ENCODE results near the gene LRRC8E.

LRRC8E gene

GRCh38 chr19:7908742-7909461 is 20.6 kb downstream of the LRRC8E start:
- Mint-ChIP-seq H3K9me3 (no peaks in the 10 kb centered on the region), H3K36me3 (ENCODE audit: low read depth) (peaks cover 30% of the 10 kb centered on the region), H3K27ac (no peak overlapping the region), H3K4me1 (ENCODE audit: low read depth) (peaks cover 12% of the 10 kb centered on the region), H3K27me3 (ENCODE audit: low read depth) (no peaks in the 10 kb centered on the region), H3K4me3 (no peak overlapping the region)
- DNase-seq (ENCODE audit: low spot score) = no peak

- Mint-ChIP-seq H3K36me3 (ENCODE audit: low read depth) (peaks cover 28% of the 10 kb centered on the region), H3K4me1 (ENCODE audit: low read depth) (peaks cover 10% of the 10 kb centered on the region), H3K27me3 (ENCODE audit: low read depth) (no peaks in the 10 kb centered on the region), H3K4me3 (no peak overlapping the region), H3K9me3 (no peaks in the 10 kb centered on the region), H3K27ac (no peak overlapping the region)
- no peak for DNase-seq (ENCODE audit: low spot score)
Measured at GRCh38 chr19:7909471-7910067, 21.3 kb downstream of the LRRC8E start.

- Mint-ChIP-seq H3K4me1 (ENCODE audit: low read depth) (peaks cover 3% of the 10 kb centered on the region), H3K4me3 (no peak overlapping the region), H3K27me3 (ENCODE audit: low read depth) (peaks cover 3% of the 10 kb centered on the region), H3K27ac (no peak overlapping the region), H3K36me3 (ENCODE audit: low read depth) (peaks cover 21% of the 10 kb centered on the region), H3K9me3 (no peaks in the 10 kb centered on the region)
- no peak for DNase-seq (ENCODE audit: low spot score)
Measured at GRCh38 chr19:7910321-7911161, 22.2 kb downstream of the LRRC8E start.

- Mint-ChIP-seq H3K4me1 (ENCODE audit: low read depth) (peaks cover 1% of the 10 kb centered on the region), H3K4me3 (no peak overlapping the region), H3K27me3 (ENCODE audit: low read depth) (peaks cover 8% of the 10 kb centered on the region), H3K36me3 (ENCODE audit: low read depth) (peaks cover 18% of the 10 kb centered on the region), H3K27ac (no peak overlapping the region), H3K9me3 (no peaks in the 10 kb centered on the region)
- DNase-seq (ENCODE audit: low spot score) = no peak
Measured at GRCh38 chr19:7911508-7912143, 23.3 kb downstream of the LRRC8E start.

- Mint-ChIP-seq H3K9me3 (no peaks in the 10 kb centered on the region), H3K27ac (no peak overlapping the region), H3K27me3 (ENCODE audit: low read depth) (peaks cover 12% of the 10 kb centered on the region), H3K36me3 (ENCODE audit: low read depth) (peaks cover 18% of the 10 kb centered on the region), H3K4me3 (no peak overlapping the region), H3K4me1 (ENCODE audit: low read depth) (peaks cover 5% of the 10 kb centered on the region)
- no peak for DNase-seq (ENCODE audit: low spot score)
Measured at GRCh38 chr19:7912144-7912696, 23.9 kb downstream of the LRRC8E start.

- H3K4me3 Mint-ChIP-seq = no peak overlapping the region
- DNase-seq (ENCODE audit: low spot score) = no peak
- peaks cover 15% of the 10 kb centered on the region for H3K27me3 Mint-ChIP-seq (ENCODE audit: low read depth)
- H3K9me3 Mint-ChIP-seq = no peaks in the 10 kb centered on the region
- peaks cover 18% of the 10 kb centered on the region for H3K36me3 Mint-ChIP-seq (ENCODE audit: low read depth)
- no peak overlapping the region for H3K27ac Mint-ChIP-seq
- peaks cover 6% of the 10 kb centered on the region for H3K4me1 Mint-ChIP-seq (ENCODE audit: low read depth)
Measured at GRCh38 chr19:7912697-7913564, 24.6 kb downstream of the LRRC8E start.

GRCh38 chr19:7913652-7914051 is 25.3 kb downstream of the LRRC8E start:
- H3K4me3 Mint-ChIP-seq = no peak overlapping the region
- no peak overlapping the region for H3K27ac Mint-ChIP-seq
- H3K36me3 Mint-ChIP-seq (ENCODE audit: low read depth) = peaks cover 18% of the 10 kb centered on the region
- peaks cover 7% of the 10 kb centered on the region for H3K4me1 Mint-ChIP-seq (ENCODE audit: low read depth)
- H3K9me3 Mint-ChIP-seq = no peaks in the 10 kb centered on the region
- DNase-seq (ENCODE audit: low spot score) = no peak
- peaks cover 22% of the 10 kb centered on the region for H3K27me3 Mint-ChIP-seq (ENCODE audit: low read depth)

- Mint-ChIP-seq H3K4me1 (ENCODE audit: low read depth) (peaks cover 7% of the 10 kb centered on the region), H3K9me3 (no peaks in the 10 kb centered on the region), H3K27me3 (ENCODE audit: low read depth) (peaks cover 22% of the 10 kb centered on the region), H3K27ac (no peak overlapping the region), H3K4me3 (no peak overlapping the region), H3K36me3 (ENCODE audit: low read depth) (peaks cover 18% of the 10 kb centered on the region)
- no peak for DNase-seq (ENCODE audit: low spot score)
Measured at GRCh38 chr19:7914099-7914498, 25.8 kb downstream of the LRRC8E start.

- Mint-ChIP-seq H3K4me3 (peak within 1 kb of the TSS; percentile 66), H3K9me3 (no peaks in the 10 kb centered on the region), H3K27ac (no peak within 1 kb of the TSS), H3K36me3 (ENCODE audit: low read depth) (peaks cover 20% of the 10 kb centered on the region), H3K4me1 (ENCODE audit: low read depth) (peaks cover 10% of the 10 kb centered on the region), H3K27me3 (ENCODE audit: low read depth) (peaks cover 23% of the 10 kb centered on the region)
- no peak for DNase-seq (ENCODE audit: low spot score)
Measured at GRCh38 chr19:7914598-7915045, 26.3 kb downstream of the LRRC8E start, which contains the start of gene TGFBR3L. Gene TGFBR3L, plus strand, starts transcription at chr19:7914830.

GRCh38 chr19:7915250-7916102 is 27.2 kb downstream of the LRRC8E start:
- Mint-ChIP-seq H3K9me3 (no peaks in the 10 kb centered on the region), H3K4me1 (ENCODE audit: low read depth) (peaks cover 15% of the 10 kb centered on the region), H3K27me3 (ENCODE audit: low read depth) (peaks cover 28% of the 10 kb centered on the region), H3K36me3 (ENCODE audit: low read depth) (peaks cover 22% of the 10 kb centered on the region), H3K27ac (no peak overlapping the region), H3K4me3 (peak overlapping the region; percentile 66)
- no peak for DNase-seq (ENCODE audit: low spot score)

GRCh38 chr19:7916103-7916954 is 28.0 kb downstream of the LRRC8E start:
- H3K4me1 Mint-ChIP-seq (ENCODE audit: low read depth) = peaks cover 16% of the 10 kb centered on the region
- peaks cover 17% of the 10 kb centered on the region for H3K36me3 Mint-ChIP-seq (ENCODE audit: low read depth)
- no peak overlapping the region for H3K27ac Mint-ChIP-seq
- H3K9me3 Mint-ChIP-seq = no peaks in the 10 kb centered on the region
- peak; percentile 73 for DNase-seq (ENCODE audit: low spot score)
- peak overlapping the region; percentile 50 for H3K4me3 Mint-ChIP-seq
- peaks cover 28% of the 10 kb centered on the region for H3K27me3 Mint-ChIP-seq (ENCODE audit: low read depth)

Measured in T-helper 2 cell treated with Interferon-gamma antibody and Interleukin-4, amounts not matched to agents 5 μg/mL and 100 μg/mL, for 36 hours (primary cell).